Subcutaneous adipose tissue (tissue), 4 donors: ENCODE data around the gene WDR64. TPM values are rescaled to one million over a fixed set of nuclear protein-coding genes. Genes with fewer than 3 reads are reported as not detected.

Experiments
- total RNA-seq, 4 donors: library from RNA; depleted of rRNA; stranded (reverse); fragments of >200 nt; gene quantifications; one replicate each; pipeline ENCODE4 v1.1.0, GENCODE V29; 2016
- TF ChIP-seq, protein P1 (sequence below): fragments of 450-650 bp; IDR thresholded peaks from one replicate; pipeline ENCODE4 v1.5.1; 2016; ENCODE audit warnings: low read depth, mild to moderate bottlenecking, control low read depth, antibody characterized with exemption, moderate library complexity

Gene WDR64
- total RNA-seq, 4 donors from 2014 or later: not detected

DNA sequence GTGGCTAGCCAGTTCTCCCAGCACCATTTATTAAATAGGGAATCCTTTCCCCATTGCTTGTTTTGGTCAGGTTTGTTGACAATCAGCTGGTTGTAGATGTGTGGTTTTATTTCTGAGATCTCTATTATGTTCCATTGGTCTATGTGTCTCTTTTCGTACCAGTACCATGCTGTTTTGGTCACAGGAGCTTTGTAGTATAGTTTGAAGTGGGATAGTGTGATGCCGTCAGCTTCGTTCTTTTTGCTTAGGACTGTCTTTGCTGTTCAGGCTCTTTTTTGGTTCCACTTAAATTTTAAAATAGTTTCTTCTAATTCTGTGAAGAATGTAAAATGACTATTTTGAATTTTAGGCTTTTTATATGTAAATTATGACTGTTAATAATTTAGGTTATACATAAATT, 68.9 kb downstream of the WDR64 start:
- TF ChIP-seq, protein P1, sequence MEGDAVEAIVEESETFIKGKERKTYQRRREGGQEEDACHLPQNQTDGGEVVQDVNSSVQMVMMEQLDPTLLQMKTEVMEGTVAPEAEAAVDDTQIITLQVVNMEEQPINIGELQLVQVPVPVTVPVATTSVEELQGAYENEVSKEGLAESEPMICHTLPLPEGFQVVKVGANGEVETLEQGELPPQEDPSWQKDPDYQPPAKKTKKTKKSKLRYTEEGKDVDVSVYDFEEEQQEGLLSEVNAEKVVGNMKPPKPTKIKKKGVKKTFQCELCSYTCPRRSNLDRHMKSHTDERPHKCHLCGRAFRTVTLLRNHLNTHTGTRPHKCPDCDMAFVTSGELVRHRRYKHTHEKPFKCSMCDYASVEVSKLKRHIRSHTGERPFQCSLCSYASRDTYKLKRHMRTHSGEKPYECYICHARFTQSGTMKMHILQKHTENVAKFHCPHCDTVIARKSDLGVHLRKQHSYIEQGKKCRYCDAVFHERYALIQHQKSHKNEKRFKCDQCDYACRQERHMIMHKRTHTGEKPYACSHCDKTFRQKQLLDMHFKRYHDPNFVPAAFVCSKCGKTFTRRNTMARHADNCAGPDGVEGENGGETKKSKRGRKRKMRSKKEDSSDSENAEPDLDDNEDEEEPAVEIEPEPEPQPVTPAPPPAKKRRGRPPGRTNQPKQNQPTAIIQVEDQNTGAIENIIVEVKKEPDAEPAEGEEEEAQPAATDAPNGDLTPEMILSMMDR: no peak

- TF ChIP-seq, protein P1: no peak
Measured at GRCh38 chr1:241722947-241723346, 70.9 kb downstream of the WDR64 start.

DNA sequence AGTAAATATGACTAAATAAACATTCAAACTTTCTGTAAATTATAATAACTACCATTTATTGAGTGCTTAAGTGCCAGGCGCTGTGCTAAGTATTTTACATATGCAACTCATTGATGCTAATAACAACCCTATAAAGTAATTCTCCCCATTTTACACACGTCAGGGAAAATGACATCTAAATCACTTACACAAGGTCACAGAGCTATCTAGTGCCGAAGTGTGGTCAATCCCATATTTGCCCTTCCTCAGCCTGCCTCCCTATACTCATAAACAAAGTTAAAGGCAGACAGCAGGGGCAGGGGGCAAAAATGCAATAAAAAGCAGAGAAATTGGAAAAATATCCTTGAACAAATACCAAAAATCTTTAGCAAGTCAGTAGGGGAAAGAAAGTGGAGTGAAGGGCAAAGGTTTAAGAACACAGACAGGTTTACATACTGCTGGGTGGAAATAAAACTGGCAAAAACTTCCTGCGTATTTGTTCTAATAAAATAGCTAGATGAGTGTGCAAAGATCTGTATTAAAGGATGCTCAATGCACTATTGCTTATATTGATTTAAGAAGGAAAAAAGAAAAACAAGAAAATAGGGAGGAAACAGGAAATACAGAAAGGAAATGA, 72.8 kb downstream of the WDR64 start:
- TF ChIP-seq, protein P1: no peak

DNA sequence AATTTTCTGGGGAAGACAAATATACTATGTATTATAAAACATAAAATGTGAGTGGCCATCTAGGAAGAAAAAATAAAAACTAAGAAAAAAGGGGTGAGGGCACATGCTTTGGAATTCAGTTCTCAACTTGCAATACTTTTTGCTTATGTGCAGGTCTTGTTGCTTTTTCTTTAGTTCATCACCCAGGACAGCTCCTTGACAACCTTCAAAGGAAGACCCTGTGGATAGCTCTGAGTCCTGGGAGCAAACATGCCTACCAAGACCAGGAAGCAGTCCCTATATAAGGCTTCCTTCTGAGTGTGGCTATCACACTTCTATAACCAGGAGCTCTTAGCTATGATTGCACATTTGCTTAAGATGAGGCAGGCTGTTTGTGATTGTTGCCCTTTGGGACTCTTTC, 78.0 kb downstream of the WDR64 start:
- TF ChIP-seq, protein P1: no peak

- TF ChIP-seq, protein P1: no peak
Measured at GRCh38 chr1:241733899-241734298, 81.8 kb downstream of the WDR64 start.

- TF ChIP-seq, protein P1: no peak
Measured at GRCh38 chr1:241734533-241734932, 82.5 kb downstream of the WDR64 start.

DNA sequence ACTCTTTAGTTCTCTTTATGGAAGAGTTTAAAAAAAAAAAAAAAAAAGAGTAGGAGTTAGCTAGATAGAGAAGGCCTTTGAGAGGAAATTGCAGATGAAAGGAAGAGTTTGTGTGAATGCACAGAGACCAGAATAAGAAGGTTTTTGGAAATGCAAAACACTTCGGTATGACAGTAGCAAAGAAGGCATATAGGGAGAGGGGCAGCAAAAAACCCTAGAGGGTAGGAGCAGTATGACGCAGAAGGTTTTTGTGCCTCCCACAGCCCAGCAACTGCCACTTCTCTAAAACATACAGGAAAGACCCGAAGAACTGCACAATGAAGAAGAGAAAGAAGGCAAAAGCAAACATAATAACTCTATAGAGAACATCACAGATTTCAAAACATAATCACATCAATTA, 84.3 kb downstream of the WDR64 start:
- TF ChIP-seq, protein P1: no peak
